ENCODE results near the gene NEK7. TPM values are rescaled to one million over a fixed set of nuclear protein-coding genes. Genes with fewer than 3 reads are reported as not detected.

Gene NEK7
- total RNA-seq, 4 donors from 2014 or later, result 123 to 219 (median 141) TPM

DNA sequence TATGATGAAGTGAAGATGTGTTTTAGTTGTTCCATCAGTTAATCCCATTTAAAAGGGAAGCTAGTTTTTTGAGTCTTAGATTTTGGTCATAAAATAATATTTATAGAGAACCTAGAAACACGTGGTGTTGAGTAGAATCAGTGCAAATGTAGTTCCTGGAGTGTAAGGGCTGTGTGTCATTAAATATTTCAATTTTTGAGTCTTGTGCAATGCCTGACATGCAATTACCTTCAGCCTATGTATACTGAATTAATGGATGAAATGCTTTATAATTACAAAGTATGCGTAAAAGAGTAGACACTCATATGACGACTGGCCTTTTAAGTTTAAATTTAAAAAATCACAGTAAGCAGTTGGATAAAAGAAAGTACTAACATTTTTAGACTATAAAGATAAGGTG is 75.0 kb downstream of the NEK7 start:
- WGBS, 2 donors, result 90% methylated on average over 3 of the region's 3 CpGs
- peaks cover 0 to 7% (median 0%) of the 10 kb centered on the region in 3 donors for H3K36me3 ChIP-seq
- peaks cover 0 to 5% (median 0%) of the 10 kb centered on the region in 4 donors for H3K9me3 ChIP-seq
- no peak overlapping the region for H3K4me3 ChIP-seq
- DNase-seq (ENCODE audit: low spot score in 2 of 2), result no peak
- peaks cover 0 to 15% (median 8%) of the 10 kb centered on the region in 4 donors for H3K4me1 ChIP-seq
- H3K27me3 ChIP-seq, result no peaks in the 10 kb centered on the region
- H3K27ac ChIP-seq, result no peak overlapping the region
- TF ChIP-seq POLR2A (IDR thresholded peaks at IDR 0.05) (no peak), EP300 (IDR thresholded peaks at IDR 0.05) (no peak)
- TF ChIP-seq, protein P1, sequence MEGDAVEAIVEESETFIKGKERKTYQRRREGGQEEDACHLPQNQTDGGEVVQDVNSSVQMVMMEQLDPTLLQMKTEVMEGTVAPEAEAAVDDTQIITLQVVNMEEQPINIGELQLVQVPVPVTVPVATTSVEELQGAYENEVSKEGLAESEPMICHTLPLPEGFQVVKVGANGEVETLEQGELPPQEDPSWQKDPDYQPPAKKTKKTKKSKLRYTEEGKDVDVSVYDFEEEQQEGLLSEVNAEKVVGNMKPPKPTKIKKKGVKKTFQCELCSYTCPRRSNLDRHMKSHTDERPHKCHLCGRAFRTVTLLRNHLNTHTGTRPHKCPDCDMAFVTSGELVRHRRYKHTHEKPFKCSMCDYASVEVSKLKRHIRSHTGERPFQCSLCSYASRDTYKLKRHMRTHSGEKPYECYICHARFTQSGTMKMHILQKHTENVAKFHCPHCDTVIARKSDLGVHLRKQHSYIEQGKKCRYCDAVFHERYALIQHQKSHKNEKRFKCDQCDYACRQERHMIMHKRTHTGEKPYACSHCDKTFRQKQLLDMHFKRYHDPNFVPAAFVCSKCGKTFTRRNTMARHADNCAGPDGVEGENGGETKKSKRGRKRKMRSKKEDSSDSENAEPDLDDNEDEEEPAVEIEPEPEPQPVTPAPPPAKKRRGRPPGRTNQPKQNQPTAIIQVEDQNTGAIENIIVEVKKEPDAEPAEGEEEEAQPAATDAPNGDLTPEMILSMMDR (IDR thresholded peaks at IDR 0.05), result no peak

DNA sequence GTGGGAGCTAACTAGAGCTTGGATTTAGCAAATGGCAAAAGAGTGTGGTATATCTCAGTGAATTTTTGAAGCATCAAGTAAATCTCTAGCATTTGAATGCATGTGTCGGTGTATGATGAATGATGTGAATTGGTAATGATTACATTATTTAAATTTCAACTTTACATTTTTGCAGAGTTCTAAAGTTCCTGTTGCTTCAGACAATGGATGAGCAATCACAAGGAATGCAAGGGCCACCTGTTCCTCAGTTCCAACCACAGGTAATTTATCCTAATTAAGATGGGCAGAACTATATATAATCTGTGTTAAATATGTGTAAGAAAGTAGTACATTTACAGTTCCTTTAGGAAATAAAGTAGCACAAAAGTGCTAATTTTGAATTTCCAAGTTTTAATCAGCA is 75.6 kb downstream of the NEK7 start:
- Histone ChIP-seq H3K27ac (no peak overlapping the region), H3K9me3 (peaks cover 0 to 4% (median 0%) of the 10 kb centered on the region in 4 donors), H3K4me3 (no peak overlapping the region), H3K36me3 (peaks cover 0 to 12% (median 0%) of the 10 kb centered on the region in 3 donors), H3K27me3 (no peaks in the 10 kb centered on the region), H3K4me1 (peaks cover 0 to 15% (median 8%) of the 10 kb centered on the region in 4 donors)
- TF ChIP-seq POLR2A (IDR thresholded peaks at IDR 0.05) (no peak), EP300 (IDR thresholded peaks at IDR 0.05) (no peak)
- TF ChIP-seq, protein P1 (IDR thresholded peaks at IDR 0.05), result no peak
- WGBS, 2 donors, result 93% methylated on average over 1 of the region's 1 CpG
- no peak for DNase-seq (ENCODE audit: low spot score in 2 of 2)

DNA sequence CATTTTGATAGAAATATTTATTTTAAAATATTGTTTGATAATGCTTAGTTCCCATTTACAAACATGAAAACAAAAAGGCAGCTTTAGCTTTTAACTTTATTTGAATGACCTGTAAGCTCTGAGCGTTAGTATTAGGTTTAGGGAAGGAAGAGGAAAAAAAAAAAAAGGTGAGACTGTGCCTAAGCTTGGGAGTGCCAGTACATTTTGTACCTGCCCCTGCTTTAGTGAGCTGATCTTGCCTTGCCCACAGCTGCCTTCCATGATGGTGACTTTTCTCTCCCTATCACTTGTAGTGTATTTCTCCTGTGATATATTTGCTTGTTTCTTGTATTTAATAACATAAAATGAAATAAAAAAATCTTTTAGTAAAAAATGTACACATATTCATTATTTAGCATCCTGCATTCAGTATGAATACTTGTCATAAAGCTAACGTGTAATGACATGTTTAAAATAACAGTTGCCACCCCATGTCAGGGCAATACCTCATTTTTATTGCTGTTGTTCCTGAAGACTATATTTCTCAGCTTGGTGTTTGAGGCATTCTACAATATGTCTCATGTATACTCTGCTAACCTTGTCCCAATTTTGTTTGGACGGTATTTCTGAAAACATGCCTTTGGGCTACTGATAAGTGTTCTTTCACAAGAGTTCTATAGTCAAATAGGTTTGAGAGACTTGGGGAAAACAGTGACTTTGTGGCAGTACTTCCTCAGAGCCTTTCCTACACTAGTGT is 76.3 kb downstream of the NEK7 start:
- TF ChIP-seq EP300 (IDR thresholded peaks at IDR 0.05), result no peak
- no peak for TF ChIP-seq POLR2A (IDR thresholded peaks at IDR 0.05)
- TF ChIP-seq, protein P1 (IDR thresholded peaks at IDR 0.05), result no peak
- H3K4me3 ChIP-seq, result no peak overlapping the region
- H3K27me3 ChIP-seq, result no peaks in the 10 kb centered on the region
- peaks cover 0 to 1% (median 0%) of the 10 kb centered on the region in 4 donors for H3K9me3 ChIP-seq
- DNase-seq (ENCODE audit: low spot score in 2 of 2), result no peak
- H3K36me3 ChIP-seq, result peaks cover 0 to 18% (median 0%) of the 10 kb centered on the region in 3 donors
- peaks cover 0 to 15% (median 8%) of the 10 kb centered on the region in 4 donors for H3K4me1 ChIP-seq
- no peak overlapping the region for H3K27ac ChIP-seq
- 79 to 83% methylated on average over 3 of the region's 3 CpGs for WGBS, 2 donors

DNA sequence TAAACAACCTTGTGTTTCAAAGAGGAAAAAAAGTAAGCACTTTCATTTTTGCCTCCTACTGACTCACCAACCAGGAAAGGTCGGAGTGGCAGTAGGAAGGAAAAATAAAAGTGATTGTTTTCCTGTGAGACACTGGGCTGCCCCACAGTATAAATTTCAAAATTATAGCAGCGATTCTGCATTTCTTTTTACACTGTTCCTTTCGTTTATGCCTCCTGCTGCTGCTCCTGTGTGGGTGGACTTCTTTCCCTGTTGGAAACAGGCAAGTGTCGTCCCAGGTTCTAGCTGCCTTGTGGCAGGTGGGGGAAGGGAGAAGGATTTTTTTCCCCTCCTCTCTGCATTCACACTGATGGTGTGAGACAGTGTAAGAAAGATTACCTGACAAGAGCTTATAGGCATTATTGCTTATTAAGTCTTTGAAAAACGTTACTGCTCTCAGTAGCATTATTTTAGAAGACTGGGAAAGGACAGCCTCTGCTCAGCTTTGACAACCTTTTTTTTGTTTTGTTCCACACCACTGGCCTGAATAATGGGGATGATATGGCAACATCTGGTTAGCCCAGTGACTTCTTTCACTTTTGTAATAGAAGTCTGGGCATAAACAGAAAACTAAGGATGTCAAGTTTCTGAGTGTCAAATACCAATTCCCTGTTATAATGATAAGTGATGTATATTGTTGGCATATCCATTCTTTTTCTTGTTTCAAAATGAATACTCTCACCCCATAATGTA is 77.9 kb downstream of the NEK7 start:
- Histone ChIP-seq H3K4me3 (no peak overlapping the region), H3K4me1 (peaks cover 0 to 15% (median 8%) of the 10 kb centered on the region in 4 donors), H3K36me3 (peaks cover 0 to 19% (median 0%) of the 10 kb centered on the region in 3 donors), H3K9me3 (no peaks in the 10 kb centered on the region), H3K27me3 (no peaks in the 10 kb centered on the region), H3K27ac (peak overlapping the region in 2 of 4 donors; percentile 7 to 38)
- WGBS, 2 donors, result 10 to 15% methylated on average over 5 of the region's 5 CpGs
- no peak for TF ChIP-seq POLR2A (IDR thresholded peaks at IDR 0.05)
- TF ChIP-seq, protein P1 (IDR thresholded peaks at IDR 0.05), result no peak
- no peak for TF ChIP-seq EP300 (IDR thresholded peaks at IDR 0.05)
- no peak for DNase-seq (ENCODE audit: low spot score in 2 of 2)

DNA sequence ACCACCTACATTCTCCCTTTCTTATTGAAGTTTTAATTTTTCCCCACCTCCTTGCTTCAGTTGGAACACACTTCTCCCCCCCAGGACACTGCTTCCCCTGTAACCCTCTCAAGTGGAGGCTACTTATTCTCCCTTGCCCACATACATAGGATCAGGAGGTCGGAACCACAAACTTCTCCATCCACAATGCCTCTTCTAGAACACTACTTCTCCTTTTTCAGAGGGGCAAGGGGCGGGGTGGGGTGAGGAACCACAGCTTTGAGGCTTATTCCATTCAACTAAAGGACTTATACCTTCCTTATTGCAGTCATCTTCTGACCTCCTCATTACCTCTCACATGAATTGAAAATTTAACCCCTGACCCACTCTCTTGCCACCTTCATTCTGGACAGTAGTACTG is 81.3 kb downstream of the NEK7 start:
- WGBS, 2 donors, result 76 to 92% methylated on average over 2 of the region's 2 CpGs
- H3K27me3 ChIP-seq, result no peaks in the 10 kb centered on the region
- no peak overlapping the region for H3K4me3 ChIP-seq
- H3K27ac ChIP-seq, result no peak overlapping the region
- DNase-seq (ENCODE audit: low spot score in 2 of 2), result peak in 1 of 2 donors; percentile 26
- H3K36me3 ChIP-seq, result peaks cover 0 to 19% (median 0%) of the 10 kb centered on the region in 3 donors
- H3K4me1 ChIP-seq, result peaks cover 0 to 15% (median 8%) of the 10 kb centered on the region in 4 donors
- no peaks in the 10 kb centered on the region for H3K9me3 ChIP-seq
- TF ChIP-seq POLR2A (IDR thresholded peaks at IDR 0.05), result no peak
- no peak for TF ChIP-seq EP300 (IDR thresholded peaks at IDR 0.05)
- TF ChIP-seq, protein P1 (IDR thresholded peaks at IDR 0.05), result no peak

All from tibial nerve (tissue), 4 donors.